Measurements from ENCODE around the gene MRPL36. TPM values are rescaled to one million over a fixed set of nuclear protein-coding genes. Genes with fewer than 3 reads are reported as not detected.

MRPL36 gene
- total RNA-seq, 1 donor from 2014 or later, result 53.5 TPM

- TF ChIP-seq CTCF (conservative IDR thresholded peaks at IDR 0.05), result no peak
- Mint-ChIP-seq H3K9me3 (no peaks in the 10 kb centered on the region), H3K27ac (no peak overlapping the region), H3K36me3 (no peaks in the 10 kb centered on the region), H3K27me3 (peaks cover 41% of the 10 kb centered on the region), H3K4me3 (no peak overlapping the region), H3K4me1 (ENCODE audit: unreplicated experiment) (peaks cover 8% of the 10 kb centered on the region)
- no peak for DNase-seq (ENCODE audit: extremely low spot score, unreplicated experiment)
These were observed 34.5 kb upstream of the MRPL36 start for GRCh38 chr5:1834022-1834551.

- no peak overlapping the region for H3K4me3 Mint-ChIP-seq
- H3K27ac Mint-ChIP-seq, result no peak overlapping the region
- DNase-seq (ENCODE audit: extremely low spot score, unreplicated experiment), result no peak
- no peaks in the 10 kb centered on the region for H3K36me3 Mint-ChIP-seq
- no peak for TF ChIP-seq CTCF (conservative IDR thresholded peaks at IDR 0.05)
- H3K4me1 Mint-ChIP-seq (ENCODE audit: unreplicated experiment), result peaks cover 8% of the 10 kb centered on the region
- peaks cover 39% of the 10 kb centered on the region for H3K27me3 Mint-ChIP-seq
- no peaks in the 10 kb centered on the region for H3K9me3 Mint-ChIP-seq
These were observed 33.8 kb upstream of the MRPL36 start for GRCh38 chr5:1833264-1834021.

GRCh38 chr5:1832511-1833250 lies 33.0 kb upstream of the MRPL36 start:
- H3K4me3 Mint-ChIP-seq, result no peak overlapping the region
- H3K27ac Mint-ChIP-seq, result no peak overlapping the region
- H3K4me1 Mint-ChIP-seq (ENCODE audit: unreplicated experiment), result peaks cover 8% of the 10 kb centered on the region
- no peak for DNase-seq (ENCODE audit: extremely low spot score, unreplicated experiment)
- H3K9me3 Mint-ChIP-seq, result no peaks in the 10 kb centered on the region
- H3K36me3 Mint-ChIP-seq, result no peaks in the 10 kb centered on the region
- H3K27me3 Mint-ChIP-seq, result peaks cover 34% of the 10 kb centered on the region
- TF ChIP-seq CTCF (conservative IDR thresholded peaks at IDR 0.05), result no peak

- no peak overlapping the region for H3K27ac Mint-ChIP-seq
- DNase-seq (ENCODE audit: extremely low spot score, unreplicated experiment), result no peak
- no peak overlapping the region for H3K4me3 Mint-ChIP-seq
- no peak for TF ChIP-seq CTCF (conservative IDR thresholded peaks at IDR 0.05)
- H3K27me3 Mint-ChIP-seq, result peaks cover 34% of the 10 kb centered on the region
- H3K36me3 Mint-ChIP-seq, result peaks cover 6% of the 10 kb centered on the region
- H3K9me3 Mint-ChIP-seq, result no peaks in the 10 kb centered on the region
- peaks cover 8% of the 10 kb centered on the region for H3K4me1 Mint-ChIP-seq (ENCODE audit: unreplicated experiment)
These were observed 32.2 kb upstream of the MRPL36 start for GRCh38 chr5:1831677-1832313.

- H3K36me3 Mint-ChIP-seq, result peaks cover 6% of the 10 kb centered on the region
These were observed 31.6 kb upstream of the MRPL36 start for GRCh38 chr5:1831257-1831656.

More at GRCh38 chr5:1831257-1831656, 31.6 kb upstream of the MRPL36 start:
- H3K4me3 Mint-ChIP-seq, result no peak overlapping the region
- no peak for TF ChIP-seq CTCF (conservative IDR thresholded peaks at IDR 0.05)
- H3K27ac Mint-ChIP-seq, result no peak overlapping the region
- peaks cover 8% of the 10 kb centered on the region for H3K4me1 Mint-ChIP-seq (ENCODE audit: unreplicated experiment)
- H3K9me3 Mint-ChIP-seq, result no peaks in the 10 kb centered on the region
- no peak for DNase-seq (ENCODE audit: extremely low spot score, unreplicated experiment)
- H3K27me3 Mint-ChIP-seq, result peaks cover 33% of the 10 kb centered on the region
